OCI-LY3 (cell line): ENCODE results near the gene GJD2.

ENCODE experiments used
- H2AFZ ChIP-seq: fragments of 200-600, 300-600 bp; shearing (Covaris generic); 2 replicates; pipeline ENCODE4 v1.6.0; 2014; ENCODE audit warnings: antibody characterized with exemption, low read depth, low read length
- H3K27ac ChIP-seq: fragments of 200-600, 300-600 bp; sonication (generic); 2 replicates; pipeline ENCODE4 v1.5.1; 2014; ENCODE audit warnings: mild to moderate bottlenecking, low read length, moderate library complexity, mixed read lengths
- H3K27me3 ChIP-seq: fragments of 200-600, 300-600 bp; sonication (generic); 2 replicates; pipeline ENCODE4 v1.6.1; 2014; ENCODE audit warnings: low read depth, low read length, mixed read lengths
- H3K36me3 ChIP-seq: fragments of 200-600, 300-600 bp; sonication (generic); replicated peaks from 2 replicates; pipeline ENCODE3; 2014; ENCODE audit warnings: low read depth, low read length, mixed read lengths
- H3K4me1 ChIP-seq: fragments of 300-600, 200-600 bp; sonication (generic); 2 replicates; pipeline ENCODE4 v1.6.1; 2014; ENCODE audit warnings: low read length, mixed read lengths
- H3K4me2 ChIP-seq: fragments of 200-600, 300-600 bp; sonication (generic); 2 replicates; pipeline ENCODE4 v1.6.1; 2014; ENCODE audit warnings: low read length, mixed read lengths
- H3K4me3 ChIP-seq: fragments of 300-600, 200-600 bp; sonication (generic); 2 replicates; pipeline ENCODE4 v1.5.1; 2014; ENCODE audit warnings: antibody characterized with exemption, mild to moderate bottlenecking, low read length, moderate library complexity
- H3K79me2 ChIP-seq: fragments of 300-600, 200-600 bp; shearing (Covaris generic); 2 replicates; pipeline ENCODE4 v1.6.1; 2014; ENCODE audit warnings: mild to moderate bottlenecking, low read length, mixed read lengths
- H3K9ac ChIP-seq: fragments of 300-600, 200-600 bp; shearing (Covaris generic); 2 replicates; pipeline ENCODE4 v1.6.0; 2014; ENCODE audit warnings: mild to moderate bottlenecking, low read length, moderate library complexity
- H3K9me3 ChIP-seq: fragments of 200-600, 300-600 bp; shearing (Covaris generic); 2 replicates; pipeline ENCODE4 v1.6.1; 2014; ENCODE audit warnings: low read length, mixed read lengths; ENCODE audit not compliant: insufficient read depth
- H4K20me1 ChIP-seq: fragments of 200-600, 300-600 bp; sonication (generic); 2 replicates; pipeline ENCODE4 v1.6.1; 2016; ENCODE audit warnings: low read length, mixed read lengths; ENCODE audit not compliant: insufficient read depth
- EZH2phosphoT487 ChIP-seq: fragments of 200-600 bp; shearing (Covaris generic); IDR thresholded peaks from 2 replicates; pipeline ENCODE4 v1.6.1; 2018; ENCODE audit warnings: antibody characterized with exemption, mixed run types, low read depth
- TF ChIP-seq, protein P1 (sequence below): fragments of 200-600, 300-600 bp; sonication (generic); IDR thresholded peaks from 2 replicates; pipeline ENCODE4 v1.5.1; 2014; ENCODE audit warnings: antibody characterized with exemption, low read length, low read depth

The GJD2 gene

DNA sequence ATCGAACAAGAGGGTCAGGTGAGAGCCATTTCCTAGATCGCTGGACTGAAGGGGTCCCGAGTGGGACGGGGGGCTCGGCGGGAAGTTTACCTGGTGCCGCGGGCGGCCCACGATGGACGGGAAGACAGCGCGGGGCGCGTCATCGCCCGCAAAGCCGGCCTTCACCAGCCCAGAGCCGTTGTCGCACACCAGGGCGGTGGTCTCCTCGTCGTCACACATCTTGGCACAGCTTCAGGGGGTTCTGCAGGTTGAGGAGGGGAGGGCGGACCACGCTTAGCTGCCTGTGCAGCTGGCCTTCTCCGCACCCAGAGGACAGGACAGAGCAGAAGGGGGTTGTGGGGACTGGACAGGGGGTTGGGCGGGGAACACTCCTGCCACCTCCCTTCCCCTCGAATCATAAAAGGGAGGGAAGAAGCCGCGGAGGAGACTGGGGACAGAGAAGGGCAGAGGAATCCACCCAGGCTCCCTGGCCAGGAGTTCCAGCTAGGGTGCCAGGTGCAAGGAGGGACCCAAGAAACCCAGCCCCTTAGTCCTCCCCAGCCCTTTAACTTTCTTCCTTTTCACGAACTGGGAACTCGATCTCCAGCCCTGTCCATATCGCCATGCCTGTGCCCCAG, 39.9 kb upstream of the GJD2 start:
- H3K27me3 ChIP-seq = peaks cover 28% of the 10 kb centered on the region
- H3K4me2 ChIP-seq = no peak overlapping the region
- no peaks in the 10 kb centered on the region for H4K20me1 ChIP-seq
- no peaks in the 10 kb centered on the region for H3K4me1 ChIP-seq
- no peak overlapping the region for H2AFZ ChIP-seq
- H3K36me3 ChIP-seq = no peaks in the 10 kb centered on the region
- H3K9ac ChIP-seq = no peak overlapping the region
- TF ChIP-seq, protein P1, sequence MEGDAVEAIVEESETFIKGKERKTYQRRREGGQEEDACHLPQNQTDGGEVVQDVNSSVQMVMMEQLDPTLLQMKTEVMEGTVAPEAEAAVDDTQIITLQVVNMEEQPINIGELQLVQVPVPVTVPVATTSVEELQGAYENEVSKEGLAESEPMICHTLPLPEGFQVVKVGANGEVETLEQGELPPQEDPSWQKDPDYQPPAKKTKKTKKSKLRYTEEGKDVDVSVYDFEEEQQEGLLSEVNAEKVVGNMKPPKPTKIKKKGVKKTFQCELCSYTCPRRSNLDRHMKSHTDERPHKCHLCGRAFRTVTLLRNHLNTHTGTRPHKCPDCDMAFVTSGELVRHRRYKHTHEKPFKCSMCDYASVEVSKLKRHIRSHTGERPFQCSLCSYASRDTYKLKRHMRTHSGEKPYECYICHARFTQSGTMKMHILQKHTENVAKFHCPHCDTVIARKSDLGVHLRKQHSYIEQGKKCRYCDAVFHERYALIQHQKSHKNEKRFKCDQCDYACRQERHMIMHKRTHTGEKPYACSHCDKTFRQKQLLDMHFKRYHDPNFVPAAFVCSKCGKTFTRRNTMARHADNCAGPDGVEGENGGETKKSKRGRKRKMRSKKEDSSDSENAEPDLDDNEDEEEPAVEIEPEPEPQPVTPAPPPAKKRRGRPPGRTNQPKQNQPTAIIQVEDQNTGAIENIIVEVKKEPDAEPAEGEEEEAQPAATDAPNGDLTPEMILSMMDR = no peak
- TF ChIP-seq EZH2phosphoT487 = no peak
- no peak overlapping the region for H3K4me3 ChIP-seq
- H3K27ac ChIP-seq = no peak overlapping the region
- no peaks in the 10 kb centered on the region for H3K79me2 ChIP-seq
- no peaks in the 10 kb centered on the region for H3K9me3 ChIP-seq

DNA sequence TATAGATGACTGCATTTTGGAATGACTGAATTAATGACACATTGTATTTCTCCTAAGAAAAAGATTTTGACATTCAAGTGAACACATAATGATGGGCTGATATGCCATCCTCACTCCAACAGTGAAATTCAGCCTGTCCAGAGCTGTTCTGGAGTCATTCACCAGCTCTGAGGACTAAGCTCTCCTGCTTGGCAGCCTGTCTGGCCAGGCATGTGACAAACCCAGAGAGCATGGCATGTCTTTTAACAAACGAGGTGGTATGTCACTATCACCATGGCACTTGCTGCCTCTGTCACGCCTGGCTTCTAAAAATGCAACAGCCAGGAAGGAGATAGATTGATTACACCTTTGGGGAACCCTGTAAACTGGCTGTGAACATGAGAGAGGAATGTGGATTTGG, 39.1 kb upstream of the GJD2 start:
- no peak overlapping the region for H3K9ac ChIP-seq
- no peaks in the 10 kb centered on the region for H3K79me2 ChIP-seq
- no peak overlapping the region for H3K4me2 ChIP-seq
- TF ChIP-seq EZH2phosphoT487 = no peak
- TF ChIP-seq, protein P1 = no peak
- no peaks in the 10 kb centered on the region for H3K4me1 ChIP-seq
- no peaks in the 10 kb centered on the region for H3K9me3 ChIP-seq
- H3K27ac ChIP-seq = no peak overlapping the region
- H4K20me1 ChIP-seq = no peaks in the 10 kb centered on the region
- H3K4me3 ChIP-seq = no peak overlapping the region
- H3K27me3 ChIP-seq = peaks cover 28% of the 10 kb centered on the region
- no peaks in the 10 kb centered on the region for H3K36me3 ChIP-seq
- H2AFZ ChIP-seq = no peak overlapping the region

DNA sequence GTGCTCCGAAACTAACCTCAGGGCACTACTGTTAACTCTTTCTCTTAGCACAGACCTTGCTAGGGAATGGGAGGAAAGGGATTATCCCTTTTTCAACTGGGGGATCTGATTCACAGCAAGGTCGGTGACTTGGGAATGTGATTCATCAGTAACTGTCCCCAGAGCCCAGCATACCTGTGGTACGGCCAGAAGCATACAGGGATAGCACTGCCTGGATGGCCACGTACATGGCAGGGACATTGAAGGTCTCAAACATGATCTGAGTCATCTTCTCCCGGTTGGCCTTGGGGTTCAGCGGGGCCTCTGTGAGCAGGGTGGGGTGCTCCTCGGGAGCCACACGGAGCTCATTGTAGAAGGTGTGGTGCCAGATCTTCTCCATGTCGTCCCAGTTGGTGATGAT, 38.3 kb upstream of the GJD2 start:
- Histone ChIP-seq H3K4me3 (no peak overlapping the region), H2AFZ (no peak overlapping the region), H3K27ac (no peak overlapping the region), H3K4me2 (no peak overlapping the region), H3K27me3 (peaks cover 28% of the 10 kb centered on the region), H3K9me3 (no peaks in the 10 kb centered on the region), H3K4me1 (no peaks in the 10 kb centered on the region), H3K79me2 (no peaks in the 10 kb centered on the region), H4K20me1 (no peaks in the 10 kb centered on the region), H3K9ac (no peak overlapping the region), H3K36me3 (no peaks in the 10 kb centered on the region)
- TF ChIP-seq, protein P1 = no peak
- no peak for TF ChIP-seq EZH2phosphoT487

DNA sequence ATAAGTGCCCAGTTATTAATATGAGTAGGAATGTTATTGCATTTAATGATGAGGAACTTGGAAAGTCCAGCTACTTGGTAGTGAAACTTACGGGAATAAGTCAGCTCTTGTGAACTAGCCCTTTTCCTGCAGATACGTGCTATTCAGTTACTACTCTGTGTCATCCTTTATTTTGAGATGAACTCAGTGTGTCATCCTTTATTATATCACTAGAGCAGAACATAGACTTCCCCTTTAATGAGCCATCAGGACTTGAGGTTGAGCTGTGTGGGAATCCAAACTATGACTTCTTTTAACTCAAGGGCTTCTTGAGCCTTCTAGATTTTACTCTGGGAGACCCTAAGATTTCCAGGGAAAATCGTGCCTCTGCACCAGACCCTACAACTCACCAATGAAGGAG, 36.9 kb upstream of the GJD2 start:
- Histone ChIP-seq H3K4me1 (no peaks in the 10 kb centered on the region), H4K20me1 (no peaks in the 10 kb centered on the region), H3K36me3 (no peaks in the 10 kb centered on the region), H3K9me3 (no peaks in the 10 kb centered on the region), H2AFZ (no peak overlapping the region), H3K4me3 (no peak overlapping the region), H3K79me2 (no peaks in the 10 kb centered on the region), H3K27ac (no peak overlapping the region), H3K4me2 (no peak overlapping the region), H3K27me3 (peaks cover 18% of the 10 kb centered on the region), H3K9ac (no peak overlapping the region)
- TF ChIP-seq EZH2phosphoT487 = no peak
- TF ChIP-seq, protein P1 = no peak
